Ovary (tissue), 9 donors: Measurements from ENCODE around the gene ACER3. TPM values are rescaled to one million over a fixed set of nuclear protein-coding genes. Genes with fewer than 3 reads are reported as not detected.

Source experiments
- DNase-seq, 5 donors: peaks; one replicate each; pipeline ENCODE4 v3.0.0-alpha.2; 2019 to 2020
- H3K27ac ChIP-seq, 2 donors: fragments of 200-600 bp; one replicate each; pipeline versions ENCODE4 v1.5.1 to v1.8.0; 2019 to 2022
- H3K27me3 ChIP-seq: fragments of 200-600 bp; one replicate; pipeline ENCODE4 v1.8.0; 2022
- H3K36me3 ChIP-seq: fragments of 200-600 bp; sonication (generic); one replicate; pipeline ENCODE4 v1.5.1; 2019
- H3K4me1 ChIP-seq: one replicate; pipeline ENCODE4 v1.8.1; 2013; ENCODE audit warnings: mild to moderate bottlenecking, moderate library complexity; ENCODE audit not compliant: insufficient read depth
- H3K4me3 ChIP-seq: fragments of 200-600 bp; sonication (generic); one replicate; pipeline ENCODE4 v1.5.1; 2017
- H3K9me3 ChIP-seq, 2 donors: fragments of 200-600 bp in 1 of 2; sonication (generic) in 1 of 2; one replicate each; pipeline versions ENCODE4 v1.5.1 to v1.8.1; 2013 to 2019; ENCODE audit warnings: mild to moderate bottlenecking in 1 of 2, moderate library complexity in 1 of 2
- EP300 ChIP-seq: sonication (generic); formaldehyde crosslinking; IDR thresholded peaks from one replicate; pipeline ENCODE4 v1.6.1; 2017; ENCODE audit warnings: antibody characterized with exemption
- POLR2A ChIP-seq: fragments of 450-650 bp; IDR thresholded peaks from one replicate; pipeline ENCODE4 v1.6.1; 2017; ENCODE audit warnings: antibody characterized with exemption, mild to moderate bottlenecking, moderate library complexity
- WGBS, 3 donors: extraction: QIAGEN DNeasy Blood & Tissue Kit in 1 of 3; methylation state at CpG; one replicate each; pipeline versions ENCODE4 v1.1.5 to v1.1.7; 2013 to 2017; 5-methylcytosine and 5-hydroxymethylcytosine counted together
- intact Hi-C, 4 donors: fragments of 100-400 bp; cut with DNase I; formaldehyde crosslinking; loops; one replicate each; pipeline versions ENCODE4 v1.11.0 to v1.15.1; 2022 to 2023
- polyA plus RNA-seq, 2 donors: library from polyadenylated mRNA; stranded (reverse); fragments of 200-250 nt in 1 of 2; fragments of 350-450 nt in 1 of 2; fragmentation: Illumina TruSeq in 1 of 2; extraction: RNeasy Lipid Tissue Mini Kit (QIAGEN cat#74804) in 1 of 2; gene quantifications; one replicate each; pipeline ENCODE4 v1.2.3, GENCODE V29; 2013 to 2014
- total RNA-seq, 7 donors: library from RNA; depleted of rRNA in 2 of 7; stranded (reverse); fragments of >200 nt in 2 of 7; fragmentation: NEBNext Ultra II Directional in 3 of 7; extraction: Animal tissue kit (Norgen Biotek cat#: 25700) in 3 of 7; gene quantifications; one replicate each; pipeline versions ENCODE4 v1.1.0 to v1.2.4, GENCODE V29; 2016 to 2023
- TF ChIP-seq, protein P1 (sequence below), 3 donors: fragments of 450-650 bp in 2 of 3; fragments of 200-600 bp in 1 of 3; IDR thresholded peaks; one replicate each; pipeline versions ENCODE4 v1.5.1 to v1.8.0; 2016 to 2022; ENCODE audit warnings: antibody characterized with exemption in 3 of 3, mild to moderate bottlenecking in 1 of 3
- donor health status: DM: no; HTN: no; CAD: no; lungs with moderate emphysema.
- donor health status: DM: no; HTN: no; CAD: no.
- donor health status: Bipolar disorder and iron deficiency.
- donor health status: DM: yes; HTN: yes; CAD: no.
- donor health status: DM: no; HTN: no; CAD: no.
- donor health status: DM: yes; HTN: yes; CAD: no.

Gene ACER3
- total and polyA plus RNA-seq, 9 donors = 2.4 to 20.7 (median 8.4) TPM

DNA sequence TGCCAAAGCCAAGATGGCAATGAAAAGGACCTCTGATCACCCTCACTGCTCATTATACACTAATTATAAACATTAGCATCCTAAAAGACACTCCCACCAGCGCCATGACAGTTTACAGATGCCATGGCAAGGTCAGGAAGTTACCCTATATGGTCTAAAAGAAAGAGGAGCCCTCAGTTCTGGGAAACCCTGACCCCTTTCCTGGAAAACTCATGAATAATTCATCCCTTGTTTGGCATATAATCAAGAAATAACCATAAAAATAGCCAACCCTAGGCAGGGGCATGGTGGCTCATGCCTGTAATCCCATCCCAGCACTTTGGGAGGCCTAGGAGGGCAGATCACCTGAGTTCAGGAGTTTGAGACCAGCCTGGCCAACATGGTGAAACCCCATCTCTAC lies 193.4 kb downstream of the ACER3 start:
- H3K9me3 ChIP-seq = no peaks in the 10 kb centered on the region
- WGBS, 3 donors = 42 to 61% (median 47%) methylated on average over 1 of the region's 1 CpG
- no peak overlapping the region for H3K27ac ChIP-seq
- no peak for DNase-seq
- no peaks in the 10 kb centered on the region for H3K4me1 ChIP-seq
- intact Hi-C loops = no loop called here
- no peak for TF ChIP-seq EP300
- TF ChIP-seq, protein P1, sequence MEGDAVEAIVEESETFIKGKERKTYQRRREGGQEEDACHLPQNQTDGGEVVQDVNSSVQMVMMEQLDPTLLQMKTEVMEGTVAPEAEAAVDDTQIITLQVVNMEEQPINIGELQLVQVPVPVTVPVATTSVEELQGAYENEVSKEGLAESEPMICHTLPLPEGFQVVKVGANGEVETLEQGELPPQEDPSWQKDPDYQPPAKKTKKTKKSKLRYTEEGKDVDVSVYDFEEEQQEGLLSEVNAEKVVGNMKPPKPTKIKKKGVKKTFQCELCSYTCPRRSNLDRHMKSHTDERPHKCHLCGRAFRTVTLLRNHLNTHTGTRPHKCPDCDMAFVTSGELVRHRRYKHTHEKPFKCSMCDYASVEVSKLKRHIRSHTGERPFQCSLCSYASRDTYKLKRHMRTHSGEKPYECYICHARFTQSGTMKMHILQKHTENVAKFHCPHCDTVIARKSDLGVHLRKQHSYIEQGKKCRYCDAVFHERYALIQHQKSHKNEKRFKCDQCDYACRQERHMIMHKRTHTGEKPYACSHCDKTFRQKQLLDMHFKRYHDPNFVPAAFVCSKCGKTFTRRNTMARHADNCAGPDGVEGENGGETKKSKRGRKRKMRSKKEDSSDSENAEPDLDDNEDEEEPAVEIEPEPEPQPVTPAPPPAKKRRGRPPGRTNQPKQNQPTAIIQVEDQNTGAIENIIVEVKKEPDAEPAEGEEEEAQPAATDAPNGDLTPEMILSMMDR (IDR thresholded peaks at IDR 0.05) = no peak
- no peak for TF ChIP-seq POLR2A
- H3K27me3 ChIP-seq = no peaks in the 10 kb centered on the region
- no peaks in the 10 kb centered on the region for H3K36me3 ChIP-seq
- no peak overlapping the region for H3K4me3 ChIP-seq

DNA sequence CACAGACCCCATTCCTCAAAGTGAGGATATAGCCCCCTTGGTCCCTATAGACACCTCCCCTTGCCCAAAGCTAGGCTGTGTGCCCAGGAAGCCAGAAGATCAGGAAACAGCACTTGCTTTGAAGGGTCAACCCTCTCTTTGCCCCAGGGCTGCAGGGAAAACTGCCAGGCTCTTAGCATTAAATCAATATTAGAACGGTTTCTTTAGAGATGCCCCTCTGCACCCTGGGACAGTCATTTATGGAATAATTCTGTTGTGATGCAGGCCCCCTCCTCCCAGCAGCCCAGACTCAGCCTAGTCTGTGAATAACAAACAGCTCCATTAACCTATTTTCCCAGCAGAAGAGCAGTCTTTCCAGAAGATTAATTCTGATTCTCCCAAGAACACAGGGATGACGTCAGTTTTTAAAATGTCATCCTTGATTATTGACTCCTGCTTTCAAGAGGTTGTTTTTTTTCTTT lies 194.4 kb downstream of the ACER3 start:
- Histone ChIP-seq H3K27me3 (no peaks in the 10 kb centered on the region), H3K9me3 (no peaks in the 10 kb centered on the region), H3K4me3 (no peak overlapping the region), H3K27ac (no peak overlapping the region), H3K4me1 (no peaks in the 10 kb centered on the region), H3K36me3 (no peaks in the 10 kb centered on the region)
- intact Hi-C loops = no loop called here
- no peak for DNase-seq
- 63 to 83% (median 82%) methylated on average over 2 of the region's 2 CpGs for whole genome bisulfite sequencing, 3 donors
- TF ChIP-seq EP300 = no peak
- TF ChIP-seq, protein P1 (IDR thresholded peaks at IDR 0.05) = no peak
- TF ChIP-seq POLR2A = no peak

DNA sequence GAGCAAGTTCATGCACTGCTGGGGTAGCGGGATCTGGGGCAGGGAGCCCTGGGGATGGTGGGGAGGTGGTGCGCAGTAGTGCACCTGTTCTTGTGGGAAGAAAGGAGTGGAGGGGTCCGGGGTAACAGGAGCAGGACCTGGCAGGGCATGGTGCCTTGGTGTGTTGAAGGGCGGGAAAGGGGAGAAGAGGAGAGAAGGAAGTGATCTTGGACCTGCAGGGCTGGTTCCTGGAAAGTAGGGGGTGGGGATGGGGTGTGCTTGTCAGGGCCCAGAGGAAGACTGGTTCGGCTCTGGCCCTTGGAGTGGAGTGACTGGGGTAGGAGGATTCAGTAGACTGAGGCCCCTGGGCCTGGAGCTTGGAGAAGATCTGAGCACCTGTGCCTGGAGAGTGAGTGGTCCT lies 195.2 kb downstream of the ACER3 start:
- no peaks in the 10 kb centered on the region for H3K36me3 ChIP-seq
- WGBS, 3 donors = 92 to 95% (median 94%) methylated on average over 5 of the region's 5 CpGs
- no peaks in the 10 kb centered on the region for H3K9me3 ChIP-seq
- H3K27ac ChIP-seq = no peak overlapping the region
- intact Hi-C loops = no loop called here
- no peak for TF ChIP-seq EP300
- TF ChIP-seq POLR2A = no peak
- TF ChIP-seq, protein P1 (IDR thresholded peaks at IDR 0.05) = no peak
- H3K4me1 ChIP-seq = no peaks in the 10 kb centered on the region
- no peaks in the 10 kb centered on the region for H3K27me3 ChIP-seq
- no peak for DNase-seq
- H3K4me3 ChIP-seq = no peak overlapping the region

- H3K36me3 ChIP-seq = no peaks in the 10 kb centered on the region
- intact Hi-C loops = no loop called here
- no peak for TF ChIP-seq POLR2A
- TF ChIP-seq, protein P1 (IDR thresholded peaks at IDR 0.05) = no peak
- no peak for TF ChIP-seq EP300
- 82 to 89% (median 87%) methylated on average over 3 of the region's 3 CpGs for WGBS, 3 donors
- H3K4me3 ChIP-seq = no peak overlapping the region
- no peaks in the 10 kb centered on the region for H3K27me3 ChIP-seq
- H3K27ac ChIP-seq = no peak overlapping the region
- no peaks in the 10 kb centered on the region for H3K9me3 ChIP-seq
- no peaks in the 10 kb centered on the region for H3K4me1 ChIP-seq
- DNase-seq = no peak
These were observed 196.2 kb downstream of the ACER3 start for GRCh38 chr11:77056814-77057402.
